GM20431 (cell line): ENCODE measurements around the gene RFX7.
"Not testable (repeated sequence)": the region's sequence is repeated elsewhere in the genome, so short reads cannot be mapped to it uniquely, and the experiment has no call there.

ENCODE experiments used
- in situ Hi-C: fragments of 300-500 bp; cut with MseI, MboI; formaldehyde crosslinking; loops from one replicate; pipeline ENCODE4 v1.15.0; 2020; ENCODE audit warnings: low sequenced_read_pairs; ENCODE audit not compliant: unreplicated experiment

The RFX7 gene

DNA sequence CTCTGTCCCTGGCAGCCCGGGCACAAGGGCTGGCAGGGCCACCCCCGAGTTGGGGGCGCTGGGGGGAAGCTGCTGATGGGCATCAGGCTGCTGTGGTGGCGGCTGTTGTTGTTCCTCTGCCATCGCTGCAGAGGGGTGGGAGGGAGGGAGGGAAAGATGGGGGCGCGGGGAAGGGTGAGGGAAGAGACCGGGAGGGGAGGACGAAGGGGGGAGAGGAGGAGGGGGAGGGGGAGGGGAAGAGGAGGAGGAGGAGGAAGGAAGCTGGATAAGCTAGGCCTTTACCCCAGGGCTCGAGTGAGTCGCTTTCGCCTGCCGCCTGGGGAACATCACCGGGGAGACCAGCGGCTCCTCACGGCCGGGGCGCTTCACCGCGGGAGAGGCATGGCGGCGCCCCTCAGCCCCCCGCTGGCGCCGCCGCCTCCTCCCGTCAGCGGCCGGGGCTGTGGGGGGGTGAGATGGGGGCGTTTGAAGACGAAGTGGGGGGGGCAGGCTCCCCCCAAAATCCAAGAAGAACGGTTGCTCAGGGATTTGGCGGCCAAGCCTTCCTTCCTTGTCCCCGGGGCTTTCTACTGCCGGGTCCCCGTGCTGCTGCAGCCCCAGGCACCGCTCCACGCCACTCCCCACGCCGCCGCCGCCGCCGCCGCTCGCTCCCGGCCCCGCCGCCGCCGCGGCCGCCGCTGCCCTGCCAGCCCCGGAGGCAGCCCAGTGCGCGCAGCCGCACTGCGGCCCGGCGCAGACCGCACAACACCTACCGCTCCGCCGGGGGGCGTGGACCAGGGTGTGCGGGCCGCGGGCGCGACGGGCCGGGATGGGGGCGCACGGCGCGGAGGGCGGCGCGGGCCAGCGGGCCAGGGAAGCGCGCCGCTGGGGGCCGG lies at the start of gene RFX7:
TSS of gene RFX7 (minus strand) at position 717 of the 875 bp plus-strand sequence. CDS start at position 123, 594 bp downstream.
- in situ Hi-C loops, result no loop called here

DNA sequence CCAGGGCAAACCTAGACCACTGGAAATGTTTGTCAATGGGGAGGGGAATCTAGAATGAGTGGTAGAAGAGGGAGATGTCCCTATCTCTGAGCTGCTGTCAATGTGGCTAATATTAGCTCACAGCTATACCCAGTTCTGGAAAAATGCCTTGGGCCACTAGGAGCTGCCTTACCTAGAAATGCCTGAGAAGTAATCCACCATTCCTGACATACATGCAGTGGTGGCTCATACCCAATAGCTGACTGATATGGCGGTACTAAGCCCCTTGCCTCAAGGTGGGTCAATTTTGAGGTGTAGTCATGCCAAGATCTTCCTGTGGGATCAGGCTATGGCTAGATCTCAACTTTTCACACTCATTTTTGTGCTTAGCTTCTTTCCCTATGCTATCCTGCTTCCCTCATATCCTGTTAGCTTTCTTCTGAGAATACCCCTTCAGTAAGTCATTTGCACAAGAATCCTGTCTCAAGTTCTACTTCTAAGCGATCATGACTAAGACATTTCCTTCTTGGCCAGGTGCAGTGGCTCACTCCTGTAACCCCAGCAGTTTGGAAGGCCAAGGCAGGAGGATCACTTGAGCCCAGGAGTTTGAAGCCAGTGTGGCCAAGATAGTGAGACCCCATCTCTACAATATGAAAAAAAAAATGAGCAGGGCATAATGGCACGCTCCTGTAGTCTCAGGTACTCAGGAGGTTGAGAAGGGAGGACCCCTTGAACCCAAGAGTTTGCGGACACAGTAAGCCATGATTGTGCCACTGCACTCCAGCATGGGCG lies 49.1 kb upstream of the RFX7 start:
- in situ Hi-C loops, result no loop called here

DNA sequence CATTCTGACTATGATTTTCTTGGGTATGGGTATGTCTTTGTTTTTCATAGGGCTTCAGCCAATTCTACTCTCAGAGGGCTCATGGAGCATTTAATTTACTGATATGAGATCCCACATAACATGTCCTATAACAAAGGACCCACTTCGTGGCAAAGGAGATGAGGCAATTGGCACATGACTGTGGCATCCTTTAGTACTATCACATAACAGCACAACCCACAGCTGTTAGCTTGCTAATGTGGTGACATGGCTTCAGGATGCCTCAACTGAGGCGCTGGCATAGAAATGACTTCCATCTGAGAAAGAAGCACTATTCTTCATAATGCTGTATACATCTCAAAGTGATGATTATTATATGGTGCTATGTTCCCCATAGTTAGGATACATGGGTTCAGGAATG lies 48.1 kb upstream of the RFX7 start:
- in situ Hi-C loops, result no loop called here

DNA sequence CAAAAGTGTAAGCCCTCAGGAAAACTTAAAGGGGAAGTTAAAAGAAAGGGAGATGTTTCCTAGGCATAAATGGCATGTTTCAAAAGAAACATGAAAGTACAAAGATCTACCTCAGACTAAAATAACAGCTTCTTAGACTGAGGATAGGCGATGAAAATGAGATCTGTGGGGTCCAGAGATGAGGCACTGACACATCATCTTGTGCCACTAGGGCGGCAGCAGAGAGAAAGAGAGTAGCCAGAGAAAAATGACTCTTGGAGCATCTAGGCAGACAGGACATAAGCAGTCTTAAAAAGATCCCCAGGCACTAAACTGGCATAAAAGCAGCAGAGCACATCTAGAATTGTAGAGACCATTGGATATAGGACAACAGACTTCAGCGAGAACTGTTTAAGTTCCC lies 42.5 kb upstream of the RFX7 start:
- in situ Hi-C loops, result no loop called here

DNA sequence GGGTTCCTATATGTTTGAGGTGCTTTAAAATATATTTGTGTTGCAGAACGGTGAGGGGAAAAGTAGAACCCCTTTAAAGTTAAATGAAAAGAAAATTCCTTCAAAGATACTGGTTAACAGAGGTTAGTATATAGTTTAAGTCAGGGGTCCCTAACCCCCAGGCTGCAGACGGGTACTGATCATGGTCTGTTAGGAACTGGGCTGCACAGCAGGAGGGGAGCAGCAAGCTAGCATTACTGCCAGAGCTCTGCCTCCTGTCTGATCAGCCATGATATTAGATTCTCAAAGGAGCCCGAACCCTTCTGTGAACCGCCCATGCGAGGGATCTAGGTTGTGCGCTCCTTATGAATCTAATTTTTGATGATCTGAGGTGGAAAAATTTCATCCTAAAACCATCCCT lies 37.5 kb upstream of the RFX7 start:
- in situ Hi-C loops, result no loop called here

DNA sequence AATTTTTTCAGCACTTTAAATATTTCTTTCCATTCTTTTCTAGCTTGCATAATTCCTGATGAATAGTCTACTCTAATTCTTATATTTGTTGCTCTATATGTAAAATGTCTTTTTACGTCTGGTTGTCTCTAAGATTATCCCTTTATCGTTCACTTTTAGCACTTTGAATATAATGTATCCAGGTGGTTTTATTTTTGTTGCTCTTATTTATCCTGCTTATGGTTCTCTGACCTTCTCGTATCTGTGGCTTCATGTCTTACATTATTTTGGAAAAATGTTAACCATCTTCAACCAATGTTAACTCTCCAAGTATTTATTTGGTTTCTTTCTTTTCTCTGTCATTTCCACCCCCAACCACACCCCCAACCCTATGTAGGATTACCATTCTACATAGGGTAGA lies 30.0 kb upstream of the RFX7 start:
- in situ Hi-C loops, result no loop called here

DNA sequence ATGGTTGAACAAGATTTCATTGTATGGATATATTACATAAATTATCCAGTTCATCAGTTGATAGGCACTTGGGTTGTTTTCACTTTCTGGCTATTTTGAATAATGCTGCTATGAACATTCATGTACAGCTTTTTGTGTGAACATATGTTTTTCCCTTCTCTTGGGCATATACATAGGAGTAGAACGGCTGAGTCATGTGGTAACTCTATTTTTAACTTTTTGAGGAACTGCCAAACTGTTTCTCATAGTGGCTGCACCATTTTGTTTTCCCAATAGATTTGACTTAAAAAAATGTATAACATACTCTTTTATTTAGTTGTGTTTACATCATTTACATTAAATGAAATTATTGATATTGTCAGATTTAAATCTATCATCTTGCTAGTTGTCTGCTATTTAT lies 28.8 kb upstream of the RFX7 start:
- in situ Hi-C loops, result no loop called here

DNA sequence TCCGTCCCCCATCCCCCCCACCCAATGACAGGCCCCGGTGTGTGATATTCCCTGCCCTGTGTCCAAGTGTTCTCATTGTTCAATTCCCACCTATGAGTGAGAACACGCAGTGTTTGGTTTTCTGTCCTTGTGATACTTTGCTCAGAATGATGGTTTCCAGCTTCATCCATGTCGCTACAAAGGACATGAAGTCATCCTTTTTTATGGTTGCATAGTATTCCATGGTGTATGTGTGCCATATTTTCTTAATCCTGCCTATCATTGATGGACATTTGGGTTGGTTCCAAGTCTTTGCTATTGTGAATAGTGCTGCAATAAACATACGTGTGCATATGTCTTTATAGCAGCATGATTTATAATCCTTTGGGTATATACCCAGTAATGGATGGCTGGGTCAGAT lies 22.8 kb upstream of the RFX7 start:
- in situ Hi-C loops, result not testable (repeated sequence)

DNA sequence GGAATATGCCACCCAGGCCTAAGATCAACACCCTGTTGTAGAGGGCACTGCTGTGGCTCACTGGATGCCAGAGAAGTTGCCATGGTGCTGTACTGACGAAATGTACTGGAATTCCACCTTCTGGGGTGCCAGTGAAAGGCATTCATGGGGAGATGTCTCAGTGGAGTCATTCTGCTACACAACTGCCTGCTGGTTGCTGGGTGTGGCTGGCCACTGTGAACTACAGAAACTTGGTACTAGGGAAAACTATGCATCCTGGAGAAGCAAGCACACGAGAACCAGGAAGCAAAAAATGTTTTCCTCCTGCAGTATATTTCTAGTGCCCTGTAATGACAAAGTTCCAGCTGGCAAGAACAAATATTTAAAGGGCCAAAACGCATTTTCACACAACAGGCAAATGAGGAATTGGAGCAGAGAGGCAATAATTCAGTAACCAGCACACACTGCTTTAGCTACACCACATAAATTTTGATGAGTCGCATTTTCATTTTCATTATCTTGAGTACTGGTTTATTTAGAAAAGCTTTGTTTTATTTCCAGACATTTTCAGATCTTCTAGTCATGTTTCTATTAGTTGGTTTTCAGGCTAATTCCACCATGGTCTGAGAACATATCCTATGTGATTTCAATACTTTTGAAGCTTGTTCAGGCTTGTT lies 18.3 kb upstream of the RFX7 start:
- in situ Hi-C loops, result no loop called here

DNA sequence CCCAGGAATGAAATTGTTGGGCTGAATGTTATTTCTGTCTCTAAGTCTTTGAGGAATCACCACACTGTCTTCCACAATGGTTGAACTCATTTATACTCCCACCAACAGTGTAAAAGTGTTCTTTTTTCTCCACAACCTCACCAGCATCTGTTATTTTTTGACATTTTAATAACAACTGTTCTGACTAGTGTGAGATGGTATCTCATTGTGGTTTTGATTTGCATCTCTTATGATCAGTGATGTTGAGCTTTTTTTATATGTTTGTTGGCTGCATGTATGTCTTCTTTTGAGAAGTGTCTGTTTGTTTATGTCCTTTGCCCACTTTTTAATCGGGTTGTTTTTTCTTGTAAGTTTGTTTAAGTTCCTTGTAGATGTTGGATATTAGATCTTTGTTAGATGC lies 13.6 kb upstream of the RFX7 start:
- in situ Hi-C loops, result loop anchor here (10.0 kb wide), 1 partner anchor 167 kb away; no protein-coding TSS in a partner anchor

DNA sequence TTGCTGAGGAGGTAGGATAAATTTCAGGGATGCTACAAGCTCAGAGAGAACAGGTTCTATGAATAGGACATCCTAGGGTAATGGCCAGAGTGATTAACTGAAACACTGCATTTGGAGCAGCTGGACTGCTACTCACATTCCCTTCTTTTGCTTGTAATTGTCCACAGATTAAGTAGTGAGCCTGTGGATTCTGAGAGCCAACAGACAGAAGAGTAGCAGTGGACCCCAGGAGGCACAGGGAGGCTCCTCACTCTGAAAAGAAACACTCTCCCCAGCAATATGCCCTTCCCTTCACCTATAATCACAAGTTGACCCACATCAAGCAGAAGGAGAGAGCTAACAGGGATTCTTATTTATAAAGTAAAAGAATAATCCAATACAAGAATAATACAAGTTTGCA lies 10.6 kb upstream of the RFX7 start:
- in situ Hi-C loops, result loop anchor here (10.0 kb wide), 1 partner anchor 171 kb away; no protein-coding TSS in a partner anchor

DNA sequence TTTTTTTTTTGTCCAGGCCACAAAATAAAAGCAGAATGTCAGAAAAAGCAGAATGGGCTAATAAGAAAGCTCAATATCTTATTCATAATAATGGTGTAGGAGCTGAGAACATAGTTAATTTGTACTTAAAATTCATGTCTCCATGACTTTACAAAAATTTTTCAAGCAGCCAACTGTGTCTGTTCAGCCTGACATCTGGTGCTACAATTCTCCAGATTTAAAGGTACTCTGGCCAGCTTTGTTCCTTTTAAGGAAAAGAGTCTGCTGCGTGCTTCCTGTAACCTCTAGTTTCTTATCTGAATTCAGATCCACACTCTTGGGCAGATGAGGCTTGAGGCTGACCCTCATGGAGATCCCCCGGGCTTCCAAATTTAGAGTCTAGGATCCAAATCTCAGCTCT lies 8.7 kb upstream of the RFX7 start:
- in situ Hi-C loops, result loop anchor here (10.0 kb wide), 1 partner anchor 172 kb away; no protein-coding TSS in a partner anchor

DNA sequence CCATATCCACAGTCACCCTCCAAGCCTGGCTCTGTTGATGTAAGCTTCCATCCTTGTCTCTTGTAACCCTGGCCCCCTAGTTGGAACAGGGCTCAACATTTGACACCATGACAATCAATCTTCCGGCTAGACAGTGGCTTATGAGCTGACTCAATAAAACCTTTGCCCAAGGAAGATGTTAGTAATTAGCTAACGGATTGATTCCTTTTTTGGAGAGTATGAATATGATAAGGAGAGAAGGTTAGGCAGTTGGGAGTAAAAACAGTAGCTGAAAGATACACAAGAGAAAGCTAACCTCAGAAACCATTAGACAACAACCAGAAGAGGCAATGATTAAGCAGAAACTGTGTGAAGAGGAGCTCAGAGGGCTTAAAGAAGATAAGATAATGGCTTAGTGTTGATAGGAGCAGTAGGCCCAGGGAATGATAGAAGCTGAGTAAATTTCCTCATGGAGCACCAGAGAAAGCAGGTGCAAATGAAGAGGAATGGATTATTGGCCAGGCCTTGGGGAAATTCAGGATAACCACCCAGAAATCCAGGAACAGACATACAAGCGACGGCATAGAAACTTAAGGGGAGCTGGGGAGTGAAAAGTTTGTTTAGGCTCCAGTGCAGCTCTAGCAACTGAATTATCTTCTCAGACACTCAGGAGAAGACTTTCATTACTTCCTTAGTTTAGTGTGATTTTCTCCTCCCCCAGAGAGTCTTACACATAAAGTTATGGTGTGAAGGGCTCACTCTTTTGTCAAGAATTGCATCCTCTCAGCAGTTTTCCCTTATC lies 7.8 kb upstream of the RFX7 start:
- in situ Hi-C loops, result loop anchor here (10.0 kb wide), 1 partner anchor 173 kb away; no protein-coding TSS in a partner anchor

DNA sequence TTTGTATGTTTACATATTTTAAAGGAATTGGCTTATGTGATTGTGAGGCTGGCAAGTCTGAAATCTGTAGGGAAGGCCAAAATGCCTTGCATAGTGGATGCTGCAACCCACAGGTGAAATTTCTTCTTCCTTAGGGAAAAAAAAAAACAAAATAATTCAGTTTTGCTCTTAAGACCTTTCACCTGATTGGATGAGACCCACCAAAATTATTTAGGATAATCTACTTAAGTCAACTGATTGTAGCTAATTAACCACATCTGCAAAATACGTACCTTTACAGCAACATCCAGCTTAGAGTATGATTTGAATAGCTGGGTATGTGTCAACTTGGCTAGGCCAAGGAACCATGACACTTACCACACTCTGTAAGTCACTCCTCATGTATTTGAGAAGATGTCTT lies 6.9 kb upstream of the RFX7 start:
- in situ Hi-C loops, result loop anchor here (10.0 kb wide), 1 partner anchor 174 kb away; no protein-coding TSS in a partner anchor

DNA sequence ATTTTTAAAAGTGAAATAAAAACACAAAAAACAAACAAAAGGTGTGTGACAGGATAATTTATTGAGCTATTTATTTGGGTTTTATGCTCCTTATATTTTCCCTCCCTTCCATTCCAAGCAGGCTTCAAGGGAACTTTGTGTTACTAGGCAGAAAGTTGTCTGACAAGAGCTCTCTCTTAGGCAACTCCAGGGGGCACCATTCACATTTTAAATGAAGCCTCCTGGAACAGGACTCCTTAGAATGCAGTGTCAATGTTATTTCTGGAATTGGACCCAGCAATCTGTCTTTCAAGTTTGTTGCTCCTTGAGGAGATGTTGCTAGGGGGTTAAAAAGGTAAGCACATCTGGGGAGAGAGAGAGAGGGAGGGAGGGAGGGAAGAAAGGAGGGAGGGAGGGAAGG lies 5.4 kb upstream of the RFX7 start:
- in situ Hi-C loops, result no loop called here

DNA sequence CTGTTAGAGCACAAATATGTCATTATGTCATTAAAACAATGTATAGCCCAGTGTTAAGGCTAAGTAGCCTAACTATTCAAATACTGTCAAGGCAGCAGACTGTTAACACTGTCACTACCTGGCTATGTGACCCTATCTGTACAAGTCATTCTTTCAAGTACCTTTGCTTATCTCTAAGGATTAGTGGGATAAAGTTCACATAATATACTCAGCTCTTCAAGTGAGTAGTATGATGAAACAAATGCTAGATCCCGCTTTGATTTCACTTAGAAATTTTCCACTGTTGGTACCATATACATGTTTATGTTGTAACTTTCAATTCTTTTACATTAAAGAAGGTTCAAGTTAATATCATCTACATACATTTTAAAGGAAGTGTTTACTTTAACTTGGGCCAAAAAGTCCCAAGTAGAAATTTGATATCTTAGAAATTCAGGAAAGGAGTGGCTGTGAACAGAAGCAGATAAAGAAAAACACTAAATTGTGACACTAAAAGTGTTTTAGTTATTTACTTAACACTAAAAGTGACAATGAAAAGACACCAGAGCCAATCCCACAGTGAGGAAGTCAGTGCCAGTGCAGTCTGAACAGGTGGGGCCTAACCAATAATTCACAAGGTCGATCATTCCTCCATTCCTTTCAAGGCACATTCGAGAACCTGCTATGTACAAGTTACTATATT lies 4.8 kb upstream of the RFX7 start:
- in situ Hi-C loops, result no loop called here

DNA sequence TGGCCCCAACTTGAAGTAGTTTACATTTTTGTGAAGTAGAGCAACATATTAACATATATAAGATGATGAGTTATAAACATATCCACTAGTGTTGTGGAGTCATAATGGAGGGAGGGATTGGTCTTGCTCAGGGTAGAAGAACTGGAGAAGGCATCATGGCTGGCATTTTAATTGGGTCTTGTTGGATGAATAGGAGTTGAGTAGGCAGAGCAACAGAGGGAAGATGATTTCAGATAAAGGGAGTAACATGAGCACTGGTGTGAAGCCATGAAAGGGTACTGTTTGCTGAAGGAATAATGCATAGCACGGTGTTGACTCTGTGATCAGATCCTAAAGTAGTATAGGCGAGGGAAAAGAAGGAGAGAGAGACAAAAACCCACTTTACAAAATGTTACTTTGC lies 3.6 kb upstream of the RFX7 start:
- in situ Hi-C loops, result no loop called here

DNA sequence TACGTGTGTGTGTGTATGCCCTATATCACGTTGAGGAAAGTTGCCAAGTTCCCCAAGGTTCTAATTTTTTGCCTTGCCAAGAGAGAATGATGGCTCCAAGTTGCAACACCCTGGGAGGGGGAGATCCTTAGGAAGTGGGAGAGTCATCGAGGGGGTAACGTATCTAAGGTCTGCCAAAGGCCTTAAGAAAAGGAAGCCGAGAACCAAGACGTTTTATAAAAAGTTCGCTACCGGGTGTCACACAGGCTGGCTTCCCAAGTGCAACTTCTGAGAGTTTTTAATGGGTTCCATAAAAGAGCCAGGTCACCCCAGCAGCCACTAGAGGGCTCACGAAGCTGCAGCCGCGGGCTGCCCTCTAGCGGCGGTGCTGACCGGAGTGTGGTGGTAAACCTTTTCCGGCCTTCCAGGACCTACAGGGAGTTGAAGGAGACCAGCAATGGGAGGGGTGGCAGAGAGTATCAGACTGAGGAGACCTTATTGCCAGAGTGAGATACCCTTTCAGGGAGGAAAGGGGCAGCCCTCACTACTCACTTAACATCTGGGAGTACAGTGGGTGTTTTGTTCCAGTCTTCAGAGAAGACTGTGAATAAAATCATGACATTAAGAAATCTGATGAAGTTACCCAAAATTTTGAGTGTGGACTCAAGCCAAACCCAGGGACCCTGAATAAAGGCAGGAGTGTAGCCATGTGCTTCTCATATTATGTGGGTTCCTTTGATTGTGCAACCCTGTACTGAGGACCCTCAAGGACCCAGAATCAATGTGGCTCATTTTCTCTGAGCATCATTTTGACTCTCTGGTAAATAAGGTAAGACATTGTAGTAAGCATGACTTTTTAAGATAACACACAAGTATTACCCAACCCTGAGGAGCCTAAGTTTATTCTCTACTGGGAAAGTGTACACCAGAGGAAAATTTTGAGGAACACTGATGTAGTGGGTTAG lies 2.5 kb upstream of the RFX7 start:
- in situ Hi-C loops, result no loop called here
